Subcutaneous adipose tissue (tissue), 4 donors: ENCODE data around the gene RAB7B. TPM values are rescaled to one million over a fixed set of nuclear protein-coding genes. Genes with fewer than 3 reads are reported as not detected.

Source experiments
- CTCF ChIP-seq: fragments of 450-650 bp; IDR thresholded peaks from one replicate; pipeline ENCODE4 v1.5.1; 2016; ENCODE audit warnings: low read depth, mild to moderate bottlenecking, control low read depth, antibody characterized with exemption, moderate library complexity
- total RNA-seq, 4 donors: library from RNA; depleted of rRNA; stranded (reverse); fragments of >200 nt; gene quantifications; one replicate each; pipeline ENCODE4 v1.1.0, GENCODE V29; 2016

RAB7B gene
- total RNA-seq, 4 donors from 2014 or later = 1.7 to 24.5 (median 7.5) TPM

GRCh38 chr1:205963352-205964155 is 39.6 kb downstream of the RAB7B start:
- no peak for TF ChIP-seq CTCF

GRCh38 chr1:205962821-205963221 is 40.4 kb downstream of the RAB7B start:
- no peak for TF ChIP-seq CTCF

- no peak for TF ChIP-seq CTCF
These were observed 41.0 kb downstream of the RAB7B start for GRCh38 chr1:205961991-205962820.

- no peak for TF ChIP-seq CTCF
These were observed 41.8 kb downstream of the RAB7B start for GRCh38 chr1:205961405-205961804.

GRCh38 chr1:205959789-205960188 is 43.4 kb downstream of the RAB7B start:
- TF ChIP-seq CTCF = no peak

GRCh38 chr1:205955499-205955898 is 47.7 kb downstream of the RAB7B start:
- TF ChIP-seq CTCF = no peak

GRCh38 chr1:205954819-205955404 is 48.3 kb downstream of the RAB7B start:
- TF ChIP-seq CTCF = no peak
